Measurements from ENCODE around the gene ACTG1.

ACTG1 gene

GRCh38 chr17:81518113-81518784 lies 5.7 kb upstream of the ACTG1 start:
- no peak for DNase-seq (ENCODE audit: low read depth in 2 of 2, low spot score in 1 of 2)

- DNase-seq (ENCODE audit: low read depth in 2 of 2, low spot score in 1 of 2): no peak
Measured at GRCh38 chr17:81517339-81518112, 4.9 kb upstream of the ACTG1 start.

GRCh38 chr17:81517009-81517338 lies 4.4 kb upstream of the ACTG1 start:
- DNase-seq (ENCODE audit: low read depth in 2 of 2, low spot score in 1 of 2): no peak

- no peak for DNase-seq (ENCODE audit: low read depth in 2 of 2, low spot score in 1 of 2)
Measured at GRCh38 chr17:81516439-81516838, 3.8 kb upstream of the ACTG1 start.

- DNase-seq (ENCODE audit: low read depth in 2 of 2, low spot score in 1 of 2): no peak
Measured at GRCh38 chr17:81515530-81516041, 3.0 kb upstream of the ACTG1 start.

- peak; percentile 33 to 66 for DNase-seq (ENCODE audit: low read depth in 2 of 2, low spot score in 1 of 2)
Measured at GRCh38 chr17:81514739-81515529, 2.3 kb upstream of the ACTG1 start.

GRCh38 chr17:81514489-81514738 lies 1.8 kb upstream of the ACTG1 start:
- DNase-seq (ENCODE audit: low read depth in 2 of 2, low spot score in 1 of 2): no peak

GRCh38 chr17:81513753-81514488 lies 1.3 kb upstream of the ACTG1 start:
- no peak for DNase-seq (ENCODE audit: low read depth in 2 of 2, low spot score in 1 of 2)

- no peak for DNase-seq (ENCODE audit: low read depth in 2 of 2, low spot score in 1 of 2)
Measured at GRCh38 chr17:81513372-81513752, 763 bp upstream of the ACTG1 start.

- DNase-seq (ENCODE audit: low read depth in 2 of 2, low spot score in 1 of 2): no peak
Measured at GRCh38 chr17:81511804-81512561, 616 bp downstream of the ACTG1 start.

- DNase-seq (ENCODE audit: low read depth in 2 of 2, low spot score in 1 of 2): no peak
Measured at GRCh38 chr17:81511554-81511803, 1.1 kb downstream of the ACTG1 start.

GRCh38 chr17:81510785-81511553 lies 1.6 kb downstream of the ACTG1 start:
- no peak for DNase-seq (ENCODE audit: low read depth in 2 of 2, low spot score in 1 of 2)

GRCh38 chr17:81509972-81510784 lies 2.4 kb downstream of the ACTG1 start:
- no peak for DNase-seq (ENCODE audit: low read depth in 2 of 2, low spot score in 1 of 2)

GRCh38 chr17:81509207-81509971 lies 3.2 kb downstream of the ACTG1 start:
- no peak for DNase-seq (ENCODE audit: low read depth in 2 of 2, low spot score in 1 of 2)

GRCh38 chr17:81508639-81509206 lies 3.9 kb downstream of the ACTG1 start:
- DNase-seq (ENCODE audit: low read depth in 2 of 2, low spot score in 1 of 2): no peak

GRCh38 chr17:81503619-81504018 lies 9.0 kb downstream of the ACTG1 start:
- DNase-seq (ENCODE audit: low read depth in 2 of 2, low spot score in 1 of 2): no peak

- no peak for DNase-seq (ENCODE audit: low read depth in 2 of 2, low spot score in 1 of 2)
Measured at GRCh38 chr17:81502471-81503017, 10.1 kb downstream of the ACTG1 start.

- DNase-seq (ENCODE audit: low read depth in 2 of 2, low spot score in 1 of 2): no peak
Measured at GRCh38 chr17:81500047-81500446, 12.6 kb downstream of the ACTG1 start.

All from stimulated activated CD8-positive, alpha-beta memory T cell treated with anti-CD3 and anti-CD28 coated beads, Interleukin-4, amount 100 ng/mL, for 4 hours (primary cell).